Thyroid gland (tissue), 4 donors: ENCODE results near the gene LUC7L.

Experiments
- POLR2A ChIP-seq, 2 donors: fragments of 450-650 bp; IDR thresholded peaks; one replicate each; pipeline ENCODE4 v1.6.1; 2017; ENCODE audit warnings: antibody characterized with exemption in 2 of 2, mild to moderate bottlenecking in 2 of 2, moderate library complexity in 1 of 2
- TF ChIP-seq, protein P1 (sequence below), 6 experiments: fragments of 200-600 bp in 3 of 6; fragments of 450-650 bp in 3 of 6; sonication (generic) in 3 of 6; IDR thresholded peaks; one replicate each; pipeline ENCODE4 v1.5.1; 2016 to 2019; ENCODE audit warnings: antibody characterized with exemption in 6 of 6, mild to moderate bottlenecking in 2 of 6, inconsistent platforms in 1 of 6, moderate library complexity in 1 of 6

DNA sequence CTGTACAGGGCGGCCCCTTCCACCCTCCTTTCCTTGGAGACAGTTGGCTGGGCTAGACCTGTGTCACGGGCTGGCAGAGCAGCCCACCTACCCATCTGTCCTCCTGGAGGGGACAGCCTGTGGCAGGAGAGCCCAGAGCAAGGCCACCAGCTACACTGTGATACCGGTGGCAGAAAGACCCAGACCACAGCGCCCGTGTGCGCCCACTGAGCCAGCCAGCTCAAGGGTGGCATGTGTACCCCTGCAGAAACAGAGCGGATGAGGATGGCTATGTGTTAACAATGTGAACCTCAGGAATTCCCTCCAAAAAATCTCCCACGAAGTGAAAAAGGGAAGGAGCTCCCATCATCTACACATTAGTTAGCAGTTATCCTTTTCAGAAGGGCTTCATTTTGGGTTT, 41.9 kb downstream of the LUC7L start:
- TF ChIP-seq, protein P1, sequence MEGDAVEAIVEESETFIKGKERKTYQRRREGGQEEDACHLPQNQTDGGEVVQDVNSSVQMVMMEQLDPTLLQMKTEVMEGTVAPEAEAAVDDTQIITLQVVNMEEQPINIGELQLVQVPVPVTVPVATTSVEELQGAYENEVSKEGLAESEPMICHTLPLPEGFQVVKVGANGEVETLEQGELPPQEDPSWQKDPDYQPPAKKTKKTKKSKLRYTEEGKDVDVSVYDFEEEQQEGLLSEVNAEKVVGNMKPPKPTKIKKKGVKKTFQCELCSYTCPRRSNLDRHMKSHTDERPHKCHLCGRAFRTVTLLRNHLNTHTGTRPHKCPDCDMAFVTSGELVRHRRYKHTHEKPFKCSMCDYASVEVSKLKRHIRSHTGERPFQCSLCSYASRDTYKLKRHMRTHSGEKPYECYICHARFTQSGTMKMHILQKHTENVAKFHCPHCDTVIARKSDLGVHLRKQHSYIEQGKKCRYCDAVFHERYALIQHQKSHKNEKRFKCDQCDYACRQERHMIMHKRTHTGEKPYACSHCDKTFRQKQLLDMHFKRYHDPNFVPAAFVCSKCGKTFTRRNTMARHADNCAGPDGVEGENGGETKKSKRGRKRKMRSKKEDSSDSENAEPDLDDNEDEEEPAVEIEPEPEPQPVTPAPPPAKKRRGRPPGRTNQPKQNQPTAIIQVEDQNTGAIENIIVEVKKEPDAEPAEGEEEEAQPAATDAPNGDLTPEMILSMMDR (IDR thresholded peaks at IDR 0.05) = no peak
- TF ChIP-seq POLR2A (IDR thresholded peaks at IDR 0.05) = no peak
